ENCODE measurements around the gene GNG7.

DNA sequence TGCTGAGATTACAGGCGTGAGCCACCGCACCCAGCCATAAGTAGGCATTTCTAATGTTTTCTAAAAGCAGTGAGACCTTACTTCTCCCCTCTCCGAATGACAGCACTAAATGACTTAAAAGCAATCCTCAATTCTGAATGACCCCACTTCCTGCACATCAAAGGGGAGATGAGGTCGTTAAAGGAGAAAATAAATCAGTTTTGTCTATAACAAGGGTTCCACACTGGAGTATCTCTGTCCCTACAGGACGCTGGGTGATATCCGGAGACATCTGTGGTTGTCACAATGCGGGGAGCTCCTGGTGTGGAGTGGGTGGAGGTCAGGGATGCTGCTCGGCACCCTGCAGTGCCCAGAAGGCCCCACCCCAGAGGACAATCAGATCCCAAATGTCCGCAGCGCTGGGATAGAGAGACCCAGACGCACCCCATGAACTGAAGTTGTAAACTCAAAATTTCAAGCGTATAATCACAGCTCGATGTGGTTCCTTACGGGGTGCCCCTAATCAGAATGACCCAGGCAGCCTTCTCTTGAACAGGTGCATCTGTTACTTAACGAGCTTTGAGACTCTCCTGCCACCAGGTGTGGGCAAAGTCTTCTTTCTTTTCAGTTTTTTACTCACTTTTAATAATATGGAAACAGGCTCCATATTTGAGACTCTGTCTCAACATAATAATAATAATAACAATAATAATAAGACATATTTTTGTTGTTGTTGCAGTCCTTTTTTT lies 2.9 kb downstream of the GNG7 start:
- TF ChIP-seq EZH2 (IDR thresholded peaks at IDR 0.05; ENCODE audit: low read length) (no peak), CTCF (optimal IDR thresholded peaks at IDR 0.05 in 1 of 3, IDR thresholded peaks at IDR 0.05 in 1 of 3, conservative IDR thresholded peaks at IDR 0.05 in 1 of 3; ENCODE audit: extremely low read depth in 1 of 3, insufficient read depth in 2 of 3, low read length in 3 of 3) (no peak)
